Endothelial cell of umbilical vein (primary cell): Measurements from ENCODE around the gene HOXA1. TPM values are rescaled to one million over a fixed set of nuclear protein-coding genes. Genes with fewer than 3 reads are reported as not detected.

Source experiments
- BruUV-seq: library from RNA; stranded (reverse); fragments of 400-500 nt; replicated peaks from 2 replicates; lab custom pipeline; 2021; lab: Mats Ljungman, UMichigan
- CTCF ChIA-PET: fragments of 300-600, 350-600 bp; sonication (Branson Sonifier 250); formaldehyde crosslinking; loops from one replicate; lab custom pipeline; 2021; ENCODE audit warnings: antibody characterized with exemption, inconsistent platforms; lab: Charles Lee
- POLR2A ChIA-PET: fragments of 300-600, 350-600 bp; sonication (Branson Sonifier 250); formaldehyde crosslinking; loops from one replicate; lab custom pipeline; 2021; ENCODE audit warnings: antibody characterized with exemption, inconsistent platforms; lab: Charles Lee
- DNase-seq: peaks from one replicate; pipeline ENCODE4 v3.0.0-alpha.2; 2011; ENCODE audit warnings: low read depth, low spot score
- FAIRE-seq: peaks from 2 replicates; lab custom pipeline; 2011; peaks lifted over from hg19 to GRCh38; lab: Jason Lieb, UNC
- H2AFZ ChIP-seq: 2 replicates; pipeline ENCODE4 v1.6.0; 2012; ENCODE audit warnings: low read depth, low read length, control low read depth, inconsistent platforms
- H3K27ac ChIP-seq: 2 replicates; pipeline ENCODE4 v1.5.1; 2011; ENCODE audit warnings: low read depth, mild to moderate bottlenecking, control low read depth, low read length, moderate library complexity; ENCODE audit not compliant: insufficient read depth
- H3K27me3 ChIP-seq, 2 experiments: 2 replicates each; pipeline versions ENCODE4 v1.6.0 to v1.6.1; 2011; ENCODE audit warnings: low read length in 2 of 2, mixed read lengths in 1 of 2; ENCODE audit not compliant: control insufficient read depth in 2 of 2, insufficient read depth in 2 of 2
- H3K36me3 ChIP-seq, 2 experiments: 2 replicates in 1 of 2; 3 replicates in 1 of 2; pipeline ENCODE4 v1.5.1; 2011; ENCODE audit warnings: low read length in 2 of 2, mild to moderate bottlenecking in 1 of 2, moderate library complexity in 1 of 2; ENCODE audit not compliant: control insufficient read depth in 2 of 2, insufficient read depth in 2 of 2; ENCODE audit errors: extremely low read depth in 1 of 2
- H3K4me1 ChIP-seq: 3 replicates; pipeline ENCODE4 v1.5.1; 2011; ENCODE audit warnings: mild to moderate bottlenecking, low read length; ENCODE audit not compliant: control insufficient read depth, insufficient read depth; ENCODE audit errors: extremely low read depth
- H3K4me2 ChIP-seq: 2 replicates; pipeline ENCODE4 v1.6.1; 2011; ENCODE audit warnings: low read length, control low read depth, mixed read lengths; ENCODE audit not compliant: insufficient read depth
- H3K4me3 ChIP-seq, 3 experiments: fragments of 200-600 bp in 1 of 3; sonication (generic), shearing (Covaris generic) in 1 of 3; replicated peaks in 1 of 3; 2 replicates each; pipeline ENCODE4 v1.5.1; 2011 to 2016; ENCODE audit warnings: control low read depth in 3 of 3, low read length in 3 of 3, mild to moderate bottlenecking in 2 of 3, inconsistent platforms in 1 of 3, low read depth in 1 of 3, moderate library complexity in 1 of 3; ENCODE audit not compliant: insufficient read depth in 1 of 3
- H3K79me2 ChIP-seq: 2 replicates; pipeline ENCODE4 v1.6.0; 2012; ENCODE audit warnings: low read length, inconsistent platforms; ENCODE audit not compliant: control insufficient read depth, insufficient read depth
- H3K9ac ChIP-seq: replicated peaks from 2 replicates; pipeline ENCODE3; 2011; ENCODE audit warnings: low read length, control low read depth; ENCODE audit not compliant: insufficient read depth; ENCODE audit errors: extremely low read depth
- H3K9me1 ChIP-seq: replicated peaks from 3 replicates; pipeline ENCODE4 v1.6.0; 2011; ENCODE audit warnings: mild to moderate bottlenecking, low read length; ENCODE audit not compliant: control insufficient read depth, insufficient read depth; ENCODE audit errors: extremely low read depth
- H3K9me3 ChIP-seq: replicated peaks from 2 replicates; pipeline ENCODE4 v1.5.1; 2012; ENCODE audit warnings: low read length, inconsistent platforms; ENCODE audit not compliant: control insufficient read depth, insufficient read depth
- H4K20me1 ChIP-seq: replicated peaks from 2 replicates; pipeline ENCODE3; 2011; ENCODE audit warnings: mild to moderate bottlenecking, low read length; ENCODE audit not compliant: control insufficient read depth, insufficient read depth; ENCODE audit errors: extremely low read depth
- CTCF ChIP-seq, 2 donors: IDR thresholded peaks; 1 replicate in 1 of 2; 2 replicates in 1 of 2; pipeline ENCODE4 v1.5.1; 2011; ENCODE audit warnings: low read length in 2 of 2, mild to moderate bottlenecking in 2 of 2, moderate library complexity in 2 of 2, control low read depth in 1 of 2, inconsistent platforms in 1 of 2, low read depth in 1 of 2; ENCODE audit not compliant: insufficient read depth in 1 of 2; ENCODE audit errors: extremely low read depth in 1 of 2
- EZH2 ChIP-seq: IDR thresholded peaks from 2 replicates; pipeline ENCODE4 v1.6.1; 2012; ENCODE audit warnings: borderline replicate concordance, low read depth, mild to moderate bottlenecking, moderate library complexity, low read length, inconsistent platforms; ENCODE audit not compliant: severe bottlenecking
- FOS ChIP-seq: IDR thresholded peaks from 2 replicates; pipeline ENCODE4 v1.6.1; 2011; ENCODE audit warnings: mild to moderate bottlenecking, low read length, moderate library complexity, borderline replicate concordance; ENCODE audit not compliant: insufficient read depth
- GATA2 ChIP-seq: IDR thresholded peaks from 2 replicates; pipeline ENCODE4 v1.7.0; 2011; ENCODE audit warnings: low read depth, mild to moderate bottlenecking, moderate library complexity, mixed read lengths, low read length; ENCODE audit not compliant: insufficient read length, insufficient read depth
- JUN ChIP-seq: IDR thresholded peaks from 2 replicates; pipeline ENCODE4 v1.6.1; 2011; ENCODE audit warnings: borderline replicate concordance, low read depth; ENCODE audit not compliant: insufficient read length, insufficient read depth
- MYC ChIP-seq: IDR thresholded peaks from one replicate; pipeline ENCODE4 v1.6.1; 2011; ENCODE audit warnings: mild to moderate bottlenecking, low read depth, low read length
- POLR2A ChIP-seq: IDR thresholded peaks from 2 replicates; pipeline ENCODE4 v1.6.1; 2012; ENCODE audit warnings: low read depth, mild to moderate bottlenecking, control low read depth, low read length
- POLR2AphosphoS5 ChIP-seq: IDR thresholded peaks from 2 replicates; pipeline ENCODE4 v1.6.1; 2012; ENCODE audit warnings: low read depth, mild to moderate bottlenecking, control low read depth, low read length, moderate library complexity; ENCODE audit not compliant: insufficient read depth
- dilution Hi-C: fragments of 300-500 bp; cut with MboI; formaldehyde crosslinking; loops from one replicate; pipeline ENCODE4 v1.15.0; 2019; ENCODE audit warnings: low sequenced_read_pairs; ENCODE audit not compliant: extremely low pct_ligation_motif_present
- intact Hi-C: fragments of 100-400 bp; cut with micrococcal nuclease; formaldehyde crosslinking; loops from one replicate; pipeline ENCODE4 v1.10.0; 2022
- polyA plus RNA-seq, 4 experiments: library from polyadenylated mRNA; depleted of rRNA in 3 of 4; stranded (reverse) in 3 of 4; unstranded in 1 of 4; fragments of >200 nt; gene quantifications; 2 replicates each; pipeline versions ENCODE4 v1.2.1 to v1.2.3, GENCODE V29; 2011 to 2012; ENCODE audit warnings: missing spikeins in 1 of 4
- total RNA-seq: library from RNA; stranded (reverse); gene quantifications from 2 replicates; pipeline ENCODE4 v1.2.3, GENCODE V29; 2021
- TF ChIP-seq, protein P1 (sequence below): IDR thresholded peaks from 2 replicates; pipeline ENCODE4 v1.6.1; 2011; ENCODE audit not compliant: insufficient read depth, insufficient read length

Gene HOXA1
- total and polyA plus RNA-seq, 2 donors (not counting 3 experiments of a cell fraction or from before 2014, with no cell fraction given), result 1.2 to 2.4 TPM

DNA sequence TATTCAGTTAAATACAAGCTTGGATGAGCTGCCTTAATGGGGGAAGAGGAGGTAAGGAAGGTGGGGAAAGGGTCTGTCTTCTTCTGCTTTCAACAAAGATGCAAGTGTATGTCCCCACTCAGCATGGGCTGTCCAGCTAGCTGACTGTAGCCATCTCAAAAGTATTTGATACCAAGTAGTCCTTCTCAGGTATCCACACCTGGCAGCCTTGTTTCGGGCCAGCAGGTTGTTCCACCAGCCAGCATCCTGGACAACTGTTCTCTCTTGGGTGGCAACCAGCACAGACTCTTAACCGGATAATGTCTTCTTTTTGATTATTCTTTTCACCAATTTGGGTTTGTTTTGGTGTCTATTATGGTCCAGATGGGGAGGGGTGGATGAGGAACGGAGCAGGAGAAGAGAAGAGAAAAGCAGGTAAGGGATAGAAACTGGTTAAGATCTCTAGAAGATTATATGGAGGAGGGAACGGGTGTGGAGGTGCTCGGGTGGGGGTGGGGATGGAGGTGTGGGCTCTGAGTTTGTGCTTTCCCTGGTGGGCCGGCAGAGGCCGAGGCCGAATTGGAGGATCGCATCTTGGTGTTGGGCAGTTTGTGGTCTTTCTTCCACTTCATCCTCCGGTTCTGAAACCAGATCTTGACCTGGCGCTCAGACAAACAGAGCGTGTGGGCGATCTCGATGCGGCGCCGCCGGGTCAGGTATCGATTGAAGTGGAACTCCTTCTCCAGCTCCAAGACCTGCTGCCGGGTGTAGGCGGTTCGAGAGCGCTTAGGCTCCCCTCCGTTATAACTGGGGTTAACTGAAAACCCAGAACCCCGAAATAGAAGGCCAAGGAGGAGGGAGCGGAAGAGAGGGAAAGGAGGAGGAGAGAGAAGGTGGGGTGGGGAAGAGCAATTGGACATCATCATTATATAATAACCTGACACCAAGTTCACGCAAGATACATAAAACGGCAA is 33.3 kb upstream of the HOXA1 start:
- Histone ChIP-seq H3K4me1 (peaks cover 65% of the 10 kb centered on the region), H3K9ac (peak overlapping the region; percentile 72), H3K79me2 (peaks cover 63% of the 10 kb centered on the region), H3K4me3 (peak overlapping the region in 1 of 3 experiments; percentile 16), H4K20me1 (no peaks in the 10 kb centered on the region), H3K36me3 (peaks cover 0 to 11% of the 10 kb centered on the region in 2 experiments), H3K27ac (no peak overlapping the region), H3K27me3 (no peaks in the 10 kb centered on the region), H3K9me3 (no peaks in the 10 kb centered on the region), H3K4me2 (peak overlapping the region; percentile 65), H2AFZ (no peak overlapping the region), H3K9me1 (no peaks in the 10 kb centered on the region)
- FAIRE-seq (no peak), DNase-seq (no peak)
- TF ChIP-seq EZH2 (no peak), JUN (no peak), FOS (no peak), GATA2 (no peak), MYC (no peak), POLR2A (no peak), POLR2AphosphoS5 (no peak), CTCF (IDR thresholded peaks at IDR 0.05; ENCODE audit: extremely low read depth in 1 of 2, insufficient read depth in 1 of 2, low read depth in 1 of 2, low read length in 2 of 2) (no peak)
- TF ChIP-seq, protein P1, sequence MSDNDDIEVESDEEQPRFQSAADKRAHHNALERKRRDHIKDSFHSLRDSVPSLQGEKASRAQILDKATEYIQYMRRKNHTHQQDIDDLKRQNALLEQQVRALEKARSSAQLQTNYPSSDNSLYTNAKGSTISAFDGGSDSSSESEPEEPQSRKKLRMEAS, result no peak
- POLR2A ChIA-PET, result no interaction called here
- BruUV-seq, result TSS peak; percentile 27
- dilution Hi-C loops (no loop called here), intact Hi-C loops (no loop called here)
- CTCF ChIA-PET, result interaction anchor here (0.5 to 2.7 kb wide), 4 partner anchors 12 to 445 kb away, joined by 4 to 13 read pairs (median 5); no protein-coding TSS in a partner anchor
